ENCODE data around the gene RAD51B. TPM values are rescaled to one million over a fixed set of nuclear protein-coding genes. Genes with fewer than 3 reads are reported as not detected.

The RAD51B gene
- total RNA-seq, 1 experiment from 2014 or later: 14.2 TPM

DNA sequence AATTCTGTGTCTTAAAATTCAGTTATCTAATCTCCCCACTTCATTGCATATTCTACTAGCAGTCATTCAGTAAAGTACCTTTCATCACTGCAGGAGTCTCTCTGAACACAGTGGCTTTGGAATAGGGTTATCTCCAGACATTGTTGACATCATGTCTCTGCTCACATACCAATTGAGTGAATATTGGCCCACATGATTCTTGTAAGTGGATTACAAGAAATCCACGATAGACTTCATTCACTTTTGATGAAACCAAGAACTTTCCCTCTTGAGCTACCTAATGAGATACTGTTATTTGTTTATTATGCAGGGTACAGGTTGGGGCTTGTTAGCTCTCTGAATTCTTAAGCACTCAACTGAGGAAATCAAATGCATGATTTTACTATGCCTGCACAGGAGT lies 284.9 kb downstream of the RAD51B start:
- CTCF ChIA-PET: no interaction called here
- H3K27me3 Mint-ChIP-seq (ENCODE audit: low read depth): no peaks in the 10 kb centered on the region
- peaks cover 36% of the 10 kb centered on the region for H3K9me3 Mint-ChIP-seq
- H3K36me3 Mint-ChIP-seq: peaks cover 31% of the 10 kb centered on the region
- POLR2A ChIA-PET: no interaction called here
- ATAC-seq (no peak), DNase-seq (ENCODE audit: low spot score) (no peak)
- H3K4me3 Mint-ChIP-seq: no peak overlapping the region
- peaks cover 35% of the 10 kb centered on the region for H3K4me1 Mint-ChIP-seq
- no peak for TF ChIP-seq NR2C2 (CRISPR knock-in tag; IDR thresholded peaks at IDR 0.05)
- TF ChIP-seq NFE2L1 (CRISPR knock-in tag; IDR thresholded peaks at IDR 0.05): no peak
- TF ChIP-seq ELF4 (CRISPR knock-in tag; IDR thresholded peaks at IDR 0.05; ENCODE audit: low read depth): no peak
- TF ChIP-seq ZNF416 (CRISPR knock-in tag; IDR thresholded peaks at IDR 0.05): no peak
- TF ChIP-seq, protein P1, sequence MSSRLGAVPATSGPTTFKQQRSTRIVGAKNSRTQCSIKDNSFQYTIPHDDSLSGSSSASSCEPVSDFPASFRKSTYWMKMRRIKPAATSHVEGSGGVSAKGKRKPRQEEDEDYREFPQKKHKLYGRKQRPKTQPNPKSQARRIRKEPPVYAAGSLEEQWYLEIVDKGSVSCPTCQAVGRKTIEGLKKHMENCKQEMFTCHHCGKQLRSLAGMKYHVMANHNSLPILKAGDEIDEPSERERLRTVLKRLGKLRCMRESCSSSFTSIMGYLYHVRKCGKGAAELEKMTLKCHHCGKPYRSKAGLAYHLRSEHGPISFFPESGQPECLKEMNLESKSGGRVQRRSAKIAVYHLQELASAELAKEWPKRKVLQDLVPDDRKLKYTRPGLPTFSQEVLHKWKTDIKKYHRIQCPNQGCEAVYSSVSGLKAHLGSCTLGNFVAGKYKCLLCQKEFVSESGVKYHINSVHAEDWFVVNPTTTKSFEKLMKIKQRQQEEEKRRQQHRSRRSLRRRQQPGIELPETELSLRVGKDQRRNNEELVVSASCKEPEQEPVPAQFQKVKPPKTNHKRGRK (CRISPR knock-in tag; IDR thresholded peaks at IDR 0.05; ENCODE audit: borderline replicate concordance): no peak
- TF ChIP-seq FOXP1 (CRISPR knock-in tag; IDR thresholded peaks at IDR 0.05; ENCODE audit: borderline replicate concordance): no peak
- no peak for TF ChIP-seq SOX15 (CRISPR knock-in tag; IDR thresholded peaks at IDR 0.05)
- TF ChIP-seq, protein P2, sequence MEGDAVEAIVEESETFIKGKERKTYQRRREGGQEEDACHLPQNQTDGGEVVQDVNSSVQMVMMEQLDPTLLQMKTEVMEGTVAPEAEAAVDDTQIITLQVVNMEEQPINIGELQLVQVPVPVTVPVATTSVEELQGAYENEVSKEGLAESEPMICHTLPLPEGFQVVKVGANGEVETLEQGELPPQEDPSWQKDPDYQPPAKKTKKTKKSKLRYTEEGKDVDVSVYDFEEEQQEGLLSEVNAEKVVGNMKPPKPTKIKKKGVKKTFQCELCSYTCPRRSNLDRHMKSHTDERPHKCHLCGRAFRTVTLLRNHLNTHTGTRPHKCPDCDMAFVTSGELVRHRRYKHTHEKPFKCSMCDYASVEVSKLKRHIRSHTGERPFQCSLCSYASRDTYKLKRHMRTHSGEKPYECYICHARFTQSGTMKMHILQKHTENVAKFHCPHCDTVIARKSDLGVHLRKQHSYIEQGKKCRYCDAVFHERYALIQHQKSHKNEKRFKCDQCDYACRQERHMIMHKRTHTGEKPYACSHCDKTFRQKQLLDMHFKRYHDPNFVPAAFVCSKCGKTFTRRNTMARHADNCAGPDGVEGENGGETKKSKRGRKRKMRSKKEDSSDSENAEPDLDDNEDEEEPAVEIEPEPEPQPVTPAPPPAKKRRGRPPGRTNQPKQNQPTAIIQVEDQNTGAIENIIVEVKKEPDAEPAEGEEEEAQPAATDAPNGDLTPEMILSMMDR (IDR thresholded peaks at IDR 0.05): no peak
- peak overlapping the region; percentile 51; the same call in 1 of the 2 replicates for H3K27ac Mint-ChIP-seq

DNA sequence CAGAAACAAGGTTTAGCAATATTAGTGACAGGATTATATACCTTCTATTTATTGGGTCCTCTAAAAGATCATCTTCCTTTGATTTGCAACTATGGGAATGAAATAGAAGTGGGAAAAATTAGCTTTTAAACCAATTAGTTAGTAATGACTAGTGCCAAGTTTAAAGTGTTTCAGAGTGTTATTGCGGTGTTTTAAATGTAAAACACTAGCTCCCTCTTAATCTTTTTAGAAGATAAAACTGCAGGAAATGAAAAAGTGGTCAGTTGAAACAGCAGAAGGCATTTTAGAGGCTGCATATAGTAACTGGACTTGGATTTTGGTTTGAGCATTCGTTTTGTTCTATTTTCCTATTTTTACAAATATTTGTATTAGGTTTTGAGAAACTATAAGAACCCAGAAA lies 286.2 kb downstream of the RAD51B start:
- Mint-ChIP-seq H3K4me1 (peaks cover 40% of the 10 kb centered on the region), H3K9me3 (peaks cover 25% of the 10 kb centered on the region), H3K36me3 (peaks cover 21% of the 10 kb centered on the region), H3K27ac (no peak overlapping the region), H3K4me3 (no peak overlapping the region), H3K27me3 (ENCODE audit: low read depth) (no peaks in the 10 kb centered on the region)
- DNase-seq (ENCODE audit: low spot score) (no peak), ATAC-seq (no peak)
- ChIA-PET CTCF (no interaction called here), POLR2A (no interaction called here)
- no peak for TF ChIP-seq ZNF232 (CRISPR knock-in tag; IDR thresholded peaks at IDR 0.05)
- TF ChIP-seq, protein P3, sequence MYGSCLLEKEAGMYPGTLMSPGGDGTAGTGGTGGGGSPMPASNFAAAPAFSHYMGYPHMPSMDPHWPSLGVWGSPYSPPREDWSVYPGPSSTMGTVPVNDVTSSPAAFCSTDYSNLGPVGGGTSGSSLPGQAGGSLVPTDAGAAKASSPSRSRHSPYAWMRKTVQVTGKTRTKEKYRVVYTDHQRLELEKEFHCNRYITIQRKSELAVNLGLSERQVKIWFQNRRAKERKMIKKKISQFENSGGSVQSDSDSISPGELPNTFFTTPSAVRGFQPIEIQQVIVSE (CRISPR knock-in tag; IDR thresholded peaks at IDR 0.05; ENCODE audit: borderline replicate concordance): no peak
- TF ChIP-seq, protein P4, sequence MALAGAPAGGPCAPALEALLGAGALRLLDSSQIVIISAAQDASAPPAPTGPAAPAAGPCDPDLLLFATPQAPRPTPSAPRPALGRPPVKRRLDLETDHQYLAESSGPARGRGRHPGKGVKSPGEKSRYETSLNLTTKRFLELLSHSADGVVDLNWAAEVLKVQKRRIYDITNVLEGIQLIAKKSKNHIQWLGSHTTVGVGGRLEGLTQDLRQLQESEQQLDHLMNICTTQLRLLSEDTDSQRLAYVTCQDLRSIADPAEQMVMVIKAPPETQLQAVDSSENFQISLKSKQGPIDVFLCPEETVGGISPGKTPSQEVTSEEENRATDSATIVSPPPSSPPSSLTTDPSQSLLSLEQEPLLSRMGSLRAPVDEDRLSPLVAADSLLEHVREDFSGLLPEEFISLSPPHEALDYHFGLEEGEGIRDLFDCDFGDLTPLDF (CRISPR knock-in tag; IDR thresholded peaks at IDR 0.05): no peak

DNA sequence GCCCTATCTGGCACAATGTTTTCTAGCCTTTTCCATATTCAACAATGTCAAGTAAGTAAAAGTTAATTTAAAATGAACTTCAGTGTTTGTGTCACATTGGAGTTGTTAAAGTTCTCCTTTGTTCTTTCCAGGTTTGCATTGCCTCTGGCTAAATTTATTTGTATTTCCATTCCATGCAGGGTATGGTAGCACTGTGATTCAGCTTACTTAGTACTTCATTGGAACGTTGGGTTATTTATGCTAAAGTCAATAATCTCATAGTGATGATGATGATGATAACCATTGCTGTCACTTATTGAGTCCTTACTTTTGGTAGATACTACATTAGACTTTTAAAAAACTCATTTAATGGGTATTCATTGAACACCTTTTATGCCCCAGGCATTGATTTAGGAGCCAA lies 286.9 kb downstream of the RAD51B start:
- H3K4me1 Mint-ChIP-seq: peaks cover 41% of the 10 kb centered on the region
- POLR2A ChIA-PET: no interaction called here
- DNase-seq (ENCODE audit: low spot score) (no peak), ATAC-seq (no peak)
- no peaks in the 10 kb centered on the region for H3K27me3 Mint-ChIP-seq (ENCODE audit: low read depth)
- no peak overlapping the region for H3K27ac Mint-ChIP-seq
- no peak overlapping the region for H3K4me3 Mint-ChIP-seq
- H3K36me3 Mint-ChIP-seq: peaks cover 15% of the 10 kb centered on the region
- H3K9me3 Mint-ChIP-seq: peaks cover 19% of the 10 kb centered on the region
- CTCF ChIA-PET: no interaction called here
- TF ChIP-seq, protein P5, sequence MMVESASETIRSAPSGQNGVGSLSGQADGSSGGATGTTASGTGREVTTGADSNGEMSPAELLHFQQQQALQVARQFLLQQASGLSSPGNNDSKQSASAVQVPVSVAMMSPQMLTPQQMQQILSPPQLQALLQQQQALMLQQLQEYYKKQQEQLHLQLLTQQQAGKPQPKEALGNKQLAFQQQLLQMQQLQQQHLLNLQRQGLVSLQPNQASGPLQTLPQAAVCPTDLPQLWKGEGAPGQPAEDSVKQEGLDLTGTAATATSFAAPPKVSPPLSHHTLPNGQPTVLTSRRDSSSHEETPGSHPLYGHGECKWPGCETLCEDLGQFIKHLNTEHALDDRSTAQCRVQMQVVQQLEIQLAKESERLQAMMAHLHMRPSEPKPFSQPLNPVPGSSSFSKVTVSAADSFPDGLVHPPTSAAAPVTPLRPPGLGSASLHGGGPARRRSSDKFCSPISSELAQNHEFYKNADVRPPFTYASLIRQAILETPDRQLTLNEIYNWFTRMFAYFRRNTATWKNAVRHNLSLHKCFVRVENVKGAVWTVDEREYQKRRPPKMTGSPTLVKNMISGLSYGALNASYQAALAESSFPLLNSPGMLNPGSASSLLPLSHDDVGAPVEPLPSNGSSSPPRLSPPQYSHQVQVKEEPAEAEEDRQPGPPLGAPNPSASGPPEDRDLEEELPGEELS (CRISPR knock-in tag; IDR thresholded peaks at IDR 0.05): no peak
- TF ChIP-seq GABPB1 (CRISPR knock-in tag; IDR thresholded peaks at IDR 0.05): no peak
- TF ChIP-seq SOX15 (CRISPR knock-in tag; IDR thresholded peaks at IDR 0.05): no peak
- TF ChIP-seq, protein P6, sequence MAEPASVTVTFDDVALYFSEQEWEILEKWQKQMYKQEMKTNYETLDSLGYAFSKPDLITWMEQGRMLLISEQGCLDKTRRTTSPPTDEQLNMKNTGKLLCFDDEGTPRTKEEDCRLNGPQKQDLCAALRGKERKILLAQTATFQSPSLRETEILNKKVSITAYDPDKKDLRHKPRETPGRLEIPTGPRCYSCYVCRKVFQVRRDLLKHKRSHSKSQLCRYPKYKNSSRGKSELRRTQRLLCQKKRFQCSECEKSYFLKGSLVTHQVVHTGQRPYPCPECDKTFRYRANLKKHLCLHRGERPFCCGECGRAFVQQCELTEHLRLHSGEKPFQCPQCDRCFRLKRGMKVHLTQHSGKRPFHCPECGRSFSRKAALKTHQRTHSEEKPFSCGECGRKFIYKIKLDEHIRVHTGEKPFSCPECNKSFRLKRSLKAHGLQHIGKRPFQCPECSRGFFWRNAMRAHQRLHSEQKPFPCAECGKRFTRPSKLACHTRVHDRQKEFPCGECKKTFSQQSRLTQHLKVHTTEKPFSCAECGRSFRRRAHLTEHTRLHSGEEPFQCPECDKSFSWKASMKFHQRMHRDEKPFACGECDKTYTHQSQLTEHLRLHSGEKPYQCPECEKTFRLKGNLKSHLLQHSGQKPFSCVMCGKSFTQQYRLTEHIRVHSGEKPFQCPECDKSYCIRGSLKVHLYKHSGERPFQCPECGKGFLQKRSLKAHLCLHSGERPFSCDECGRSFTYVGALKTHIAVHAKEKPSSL (CRISPR knock-in tag; conservative IDR thresholded peaks at IDR 0.05): no peak
- TF ChIP-seq, protein P7, sequence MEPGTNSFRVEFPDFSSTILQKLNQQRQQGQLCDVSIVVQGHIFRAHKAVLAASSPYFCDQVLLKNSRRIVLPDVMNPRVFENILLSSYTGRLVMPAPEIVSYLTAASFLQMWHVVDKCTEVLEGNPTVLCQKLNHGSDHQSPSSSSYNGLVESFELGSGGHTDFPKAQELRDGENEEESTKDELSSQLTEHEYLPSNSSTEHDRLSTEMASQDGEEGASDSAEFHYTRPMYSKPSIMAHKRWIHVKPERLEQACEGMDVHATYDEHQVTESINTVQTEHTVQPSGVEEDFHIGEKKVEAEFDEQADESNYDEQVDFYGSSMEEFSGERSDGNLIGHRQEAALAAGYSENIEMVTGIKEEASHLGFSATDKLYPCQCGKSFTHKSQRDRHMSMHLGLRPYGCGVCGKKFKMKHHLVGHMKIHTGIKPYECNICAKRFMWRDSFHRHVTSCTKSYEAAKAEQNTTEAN (CRISPR knock-in tag; IDR thresholded peaks at IDR 0.05): no peak
- no peak for TF ChIP-seq FOXJ3 (CRISPR knock-in tag; IDR thresholded peaks at IDR 0.05; ENCODE audit: borderline replicate concordance)
- TF ChIP-seq, protein P8, sequence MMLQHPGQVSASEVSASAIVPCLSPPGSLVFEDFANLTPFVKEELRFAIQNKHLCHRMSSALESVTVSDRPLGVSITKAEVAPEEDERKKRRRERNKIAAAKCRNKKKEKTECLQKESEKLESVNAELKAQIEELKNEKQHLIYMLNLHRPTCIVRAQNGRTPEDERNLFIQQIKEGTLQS (CRISPR knock-in tag; conservative IDR thresholded peaks at IDR 0.05): no peak
- TF ChIP-seq TP53 (CRISPR knock-in tag; IDR thresholded peaks at IDR 0.05): no peak
